GOT3 (cell line): ENCODE data around the gene IFIT1.
"Not testable (repeated sequence)": the region's sequence is repeated elsewhere in the genome, so short reads cannot be mapped to it uniquely, and the experiment has no call there.

Source experiments
- DNase-seq: peaks from one replicate; lab custom pipeline; 2025; ENCODE audit warnings: mixed read lengths; lab: John Stamatoyannopoulos, UW

Gene IFIT1, protein sequence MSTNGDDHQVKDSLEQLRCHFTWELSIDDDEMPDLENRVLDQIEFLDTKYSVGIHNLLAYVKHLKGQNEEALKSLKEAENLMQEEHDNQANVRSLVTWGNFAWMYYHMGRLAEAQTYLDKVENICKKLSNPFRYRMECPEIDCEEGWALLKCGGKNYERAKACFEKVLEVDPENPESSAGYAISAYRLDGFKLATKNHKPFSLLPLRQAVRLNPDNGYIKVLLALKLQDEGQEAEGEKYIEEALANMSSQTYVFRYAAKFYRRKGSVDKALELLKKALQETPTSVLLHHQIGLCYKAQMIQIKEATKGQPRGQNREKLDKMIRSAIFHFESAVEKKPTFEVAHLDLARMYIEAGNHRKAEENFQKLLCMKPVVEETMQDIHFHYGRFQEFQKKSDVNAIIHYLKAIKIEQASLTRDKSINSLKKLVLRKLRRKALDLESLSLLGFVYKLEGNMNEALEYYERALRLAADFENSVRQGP

DNA sequence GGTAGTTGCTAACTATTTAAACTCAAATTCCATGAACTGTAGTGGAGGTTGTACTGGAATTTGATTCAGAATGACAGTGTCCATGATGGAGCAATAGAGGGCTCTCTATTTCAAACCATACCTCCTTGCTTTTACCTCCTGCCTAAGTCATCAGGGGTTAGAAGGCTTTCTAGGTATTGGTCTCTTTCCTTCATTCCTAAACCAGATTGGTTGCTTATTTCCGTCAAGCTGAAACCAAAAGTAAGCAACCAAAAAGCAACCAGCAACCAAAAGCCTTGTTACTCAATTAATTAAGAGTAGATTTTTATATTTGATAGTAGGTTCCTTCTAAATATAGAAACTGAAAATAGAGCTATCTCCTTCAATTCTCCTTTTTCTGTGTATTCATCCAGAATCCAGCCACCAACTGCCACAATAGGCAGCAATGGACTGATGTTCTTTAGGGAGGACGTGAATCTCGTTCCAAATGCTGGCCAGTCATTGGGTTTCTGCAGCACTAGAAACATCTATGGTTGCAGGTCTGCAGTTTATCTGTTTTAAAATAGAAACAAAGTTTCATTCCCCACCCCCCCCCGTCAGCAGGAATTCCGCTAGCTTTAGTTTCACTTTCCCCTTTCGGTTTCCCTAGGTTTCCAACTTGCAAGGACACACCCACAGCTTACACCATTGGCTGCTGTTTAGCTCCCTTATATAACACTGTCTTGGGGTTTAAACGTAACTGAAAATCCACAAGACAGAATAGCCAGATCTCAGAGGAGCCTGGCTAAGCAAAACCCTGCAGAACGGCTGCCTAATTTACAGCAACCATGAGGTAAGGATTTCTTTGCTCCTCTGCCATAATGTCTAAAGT is at the start of gene IFIT1:
Gene IFIT1, plus strand, starts transcription at position 717 of the 850 bp plus-strand sequence. Its CDS starts 90 bp downstream, at position 807.
- DNase-seq = no peak

- DNase-seq = no peak
These were observed 49.2 kb upstream of the IFIT1 start for GRCh38 chr10:89343089-89343767.

DNA sequence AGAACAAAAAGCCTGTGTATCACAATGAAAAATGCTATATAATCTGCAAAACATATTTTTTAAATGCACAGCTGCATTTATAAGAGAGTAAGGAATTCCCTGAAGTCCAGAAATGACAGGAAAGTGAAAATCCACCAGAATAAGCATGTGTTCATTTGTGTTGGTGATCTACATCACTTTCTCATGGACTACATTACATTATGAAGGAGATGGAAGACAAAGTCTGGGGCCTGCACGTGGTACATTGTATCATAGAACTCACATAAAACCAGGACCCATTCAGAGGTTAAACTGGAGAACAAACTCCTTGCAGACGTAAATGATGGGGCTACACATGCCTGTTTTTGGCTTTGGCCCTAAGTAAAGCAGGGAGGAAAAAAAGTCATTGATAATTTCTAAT is 48.3 kb upstream of the IFIT1 start:
- DNase-seq = no peak

GRCh38 chr10:89345367-89346000 is 46.9 kb upstream of the IFIT1 start:
- DNase-seq = no peak

- no peak for DNase-seq
These were observed 45.8 kb upstream of the IFIT1 start for GRCh38 chr10:89346405-89347254.

GRCh38 chr10:89347701-89348457 is 44.5 kb upstream of the IFIT1 start:
- DNase-seq = no peak

GRCh38 chr10:89348481-89348880 is 43.9 kb upstream of the IFIT1 start:
- no peak for DNase-seq

- no peak for DNase-seq
These were observed 43.4 kb upstream of the IFIT1 start for GRCh38 chr10:89348975-89349374.

DNA sequence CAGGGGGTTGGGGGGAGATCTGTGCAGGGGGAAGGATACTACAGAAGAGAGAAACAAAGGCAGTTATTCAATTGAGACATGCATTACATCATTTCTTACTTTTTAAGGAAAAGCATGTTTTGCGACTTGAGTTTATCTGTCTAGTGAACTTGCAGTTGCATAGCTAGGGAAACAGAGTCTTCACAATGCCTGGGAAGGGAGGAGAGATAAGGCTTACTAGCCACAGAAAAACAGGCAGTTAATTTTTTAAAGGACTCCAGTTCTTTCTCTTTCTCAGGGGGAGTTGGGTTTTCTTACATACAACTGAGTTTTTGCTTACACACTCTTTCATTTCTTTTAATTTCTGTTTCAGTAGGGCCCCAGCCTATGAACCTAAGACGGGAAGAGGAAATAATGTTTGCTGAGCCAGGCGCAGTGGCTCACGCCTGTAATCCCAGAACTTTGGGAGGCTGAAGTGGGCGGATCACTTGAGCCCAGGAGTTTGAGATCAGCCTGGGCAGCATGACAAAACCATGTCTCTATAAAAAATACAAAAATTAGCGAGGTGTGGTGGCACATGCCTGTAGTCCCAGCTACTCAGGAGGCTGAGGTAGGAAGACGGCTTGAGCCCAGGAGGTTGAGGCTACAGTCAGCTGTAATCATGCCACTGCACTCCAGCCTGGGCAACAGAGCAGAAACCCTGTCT is 41.6 kb upstream of the IFIT1 start:
- not testable (repeated sequence) for DNase-seq

- DNase-seq = no peak
These were observed 41.0 kb upstream of the IFIT1 start for GRCh38 chr10:89351412-89351779.

- DNase-seq = no peak
These were observed 40.4 kb upstream of the IFIT1 start for GRCh38 chr10:89351780-89352597.

DNA sequence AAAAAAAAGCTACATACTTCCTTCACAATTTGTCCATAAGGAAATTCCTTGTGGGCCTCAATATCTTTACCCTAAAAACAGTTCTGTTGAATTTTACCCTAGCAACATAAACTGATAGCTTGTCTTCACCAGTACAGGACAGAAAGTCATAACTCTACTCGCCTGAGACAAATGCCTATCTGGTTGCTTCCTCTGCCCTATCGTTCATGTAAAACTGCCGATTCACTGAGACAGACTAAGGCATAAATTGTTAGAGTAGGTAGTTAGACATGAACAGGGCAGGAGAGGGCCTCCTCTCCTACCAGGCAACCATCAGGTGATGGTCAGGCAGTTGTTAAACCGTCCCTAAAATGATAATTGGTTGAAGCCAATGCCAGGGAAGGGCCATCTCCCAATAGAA is 39.6 kb upstream of the IFIT1 start:
- DNase-seq = no peak

DNA sequence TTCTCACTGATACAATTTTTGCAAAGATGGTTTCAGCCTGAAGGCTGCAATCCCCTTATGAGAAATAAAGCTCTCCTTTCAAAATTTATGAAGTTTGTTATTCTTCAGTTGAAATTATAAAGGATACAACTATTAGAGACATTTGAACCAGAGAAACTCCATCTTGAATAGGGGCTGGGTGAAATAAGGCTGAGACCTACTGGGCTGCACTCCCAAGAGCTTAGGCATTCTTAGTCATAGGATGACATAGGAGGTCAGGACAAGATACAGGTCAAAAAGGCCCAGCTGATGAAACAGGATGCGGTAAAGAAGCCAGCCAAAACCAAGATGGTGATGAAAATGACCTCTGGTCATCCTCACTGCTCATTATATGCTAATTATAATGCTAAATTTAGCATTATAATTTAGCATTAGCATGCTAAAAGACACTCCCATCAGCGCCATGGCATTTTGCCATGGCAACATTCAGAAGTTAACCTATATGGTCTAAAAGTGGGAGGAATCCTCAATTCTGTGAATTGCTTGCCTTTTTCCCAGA is 37.0 kb upstream of the IFIT1 start:
- DNase-seq = no peak

DNA sequence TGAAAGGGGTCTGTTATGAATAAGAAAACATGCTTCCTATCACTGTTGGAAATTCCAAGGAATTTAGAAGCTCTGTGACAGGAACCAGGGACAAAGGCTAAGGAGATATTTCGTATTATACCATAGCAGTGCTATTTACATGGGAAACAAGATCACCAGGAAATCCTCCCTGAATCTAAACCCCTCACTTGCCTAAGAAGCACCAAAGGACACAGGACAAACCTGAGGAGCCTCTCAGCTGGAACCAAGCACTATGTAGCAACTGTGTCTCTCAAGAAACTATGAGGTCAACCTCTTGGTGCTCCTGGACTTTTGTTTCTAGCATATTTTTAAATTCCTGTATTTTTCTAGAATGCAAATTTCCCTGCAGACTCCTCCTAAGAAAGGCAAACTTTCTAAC is 35.3 kb upstream of the IFIT1 start:
- no peak for DNase-seq

DNA sequence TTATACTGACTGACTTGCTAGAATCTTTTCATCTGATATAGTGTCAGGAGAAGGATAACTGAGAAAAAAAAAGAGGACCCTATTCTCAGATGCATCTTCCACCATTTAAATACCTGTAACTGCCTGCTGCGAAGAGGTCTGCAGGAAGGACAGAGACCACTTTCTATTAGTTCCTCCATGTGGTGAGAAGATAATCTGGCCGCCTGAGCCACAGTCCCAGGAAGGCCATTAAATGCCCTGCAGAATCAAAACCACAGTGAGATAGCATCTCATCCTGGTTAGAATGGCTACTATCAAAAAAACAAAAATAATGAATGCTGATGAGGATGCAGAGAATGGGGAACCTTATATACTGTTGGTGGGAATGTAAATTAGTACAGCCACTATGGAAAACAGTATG is 34.4 kb upstream of the IFIT1 start:
- DNase-seq = no peak

- no peak for DNase-seq
These were observed 32.3 kb upstream of the IFIT1 start for GRCh38 chr10:89360157-89360556.

DNA sequence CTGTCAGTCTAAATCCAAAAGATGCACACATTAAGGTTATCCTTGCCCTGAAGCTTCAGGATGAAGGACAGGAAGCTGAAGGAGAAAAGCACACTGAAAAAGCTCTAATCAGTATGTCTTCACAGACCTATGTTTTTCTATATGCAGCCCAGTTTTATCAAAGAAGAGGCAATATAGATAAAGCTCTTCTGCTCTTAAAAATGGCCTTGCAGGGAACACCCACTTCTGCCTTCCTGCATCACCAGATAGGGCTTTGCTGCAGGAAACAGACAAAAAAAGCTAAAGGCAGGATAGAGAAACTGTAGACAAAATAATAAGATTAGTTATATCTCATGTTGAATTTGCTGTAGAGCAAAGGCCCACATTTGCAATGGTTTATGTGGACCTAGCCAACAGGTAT is 29.5 kb upstream of the IFIT1 start:
- no peak for DNase-seq

GRCh38 chr10:89363729-89364442 is 28.5 kb upstream of the IFIT1 start:
- DNase-seq = no peak
